ENCODE measurements around the gene VSTM2B. TPM values are rescaled to one million over a fixed set of nuclear protein-coding genes. Genes with fewer than 3 reads are reported as not detected.
"Not testable (repeated sequence)": the region's sequence is repeated elsewhere in the genome, so short reads cannot be mapped to it uniquely, and the experiment has no call there.

Gene VSTM2B
- total RNA-seq, 2 experiments from 2014 or later: not detected

- ChIA-PET CTCF (no interaction called here), POLR2A (no interaction called here)
Measured at GRCh38 chr19:29542327-29542726, 16.5 kb downstream of the VSTM2B start.

DNA sequence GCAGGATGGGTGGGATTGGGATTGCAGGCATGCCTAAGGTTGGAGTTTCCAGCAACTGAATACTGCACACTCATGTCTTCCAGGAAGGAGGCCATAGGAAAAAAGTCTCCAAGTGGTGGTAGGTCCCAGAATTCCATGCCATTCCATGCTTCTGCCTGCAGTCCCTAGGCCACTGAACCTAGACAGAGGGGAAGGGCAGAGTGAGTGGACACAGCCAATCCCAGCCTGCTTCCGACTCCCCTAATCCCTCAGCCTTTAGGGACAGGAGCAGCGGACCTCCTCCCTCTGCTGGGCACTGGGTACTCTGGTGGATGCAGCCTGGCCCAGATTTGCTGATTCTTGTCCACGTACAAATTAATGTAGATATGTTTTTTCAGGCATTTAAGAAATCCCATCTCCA lies 17.0 kb downstream of the VSTM2B start:
- CTCF ChIA-PET: no interaction called here
- POLR2A ChIA-PET: no interaction called here

- CTCF ChIA-PET: no interaction called here
- POLR2A ChIA-PET: no interaction called here
Measured at GRCh38 chr19:29543381-29543780, 17.6 kb downstream of the VSTM2B start.

- CTCF ChIA-PET: no interaction called here
- POLR2A ChIA-PET: no interaction called here
Measured at GRCh38 chr19:29544656-29545360, 19.0 kb downstream of the VSTM2B start.

DNA sequence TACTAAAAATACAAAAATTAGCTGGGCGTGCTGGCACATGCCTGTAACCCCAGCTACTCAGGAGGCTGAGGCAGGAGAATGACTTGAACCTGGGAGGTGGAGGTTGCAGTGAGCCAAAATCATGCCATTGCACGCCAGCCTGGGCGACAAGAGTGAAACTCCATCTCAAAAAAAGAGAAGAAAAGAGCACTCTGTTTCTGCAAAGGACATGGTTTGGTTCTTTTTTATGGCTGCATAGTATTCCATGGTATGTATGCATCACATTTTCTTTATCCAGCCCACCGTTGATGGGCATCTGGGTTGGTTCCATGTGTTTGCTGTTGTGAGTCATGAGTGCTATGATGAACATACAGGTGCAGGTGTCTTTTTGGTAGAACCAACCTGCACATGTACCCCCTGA lies 19.7 kb downstream of the VSTM2B start:
- POLR2A ChIA-PET: interaction anchor here (0.6 kb wide), 1 partner anchor 415 kb away, joined by 5 read pairs; no protein-coding TSS in a partner anchor
- CTCF ChIA-PET: not testable (repeated sequence)

- ChIA-PET CTCF (no interaction called here), POLR2A (interaction anchor here (0.6 kb wide), 1 partner anchor 415 kb away, joined by 5 read pairs; no protein-coding TSS in a partner anchor)
Measured at GRCh38 chr19:29545866-29546582, 20.2 kb downstream of the VSTM2B start.

- ChIA-PET CTCF (no interaction called here), POLR2A (no interaction called here)
Measured at GRCh38 chr19:29546583-29547190, 20.9 kb downstream of the VSTM2B start.

- ChIA-PET POLR2A (no interaction called here), CTCF (no interaction called here)
Measured at GRCh38 chr19:29547361-29547960, 21.7 kb downstream of the VSTM2B start.

GRCh38 chr19:29547981-29548380 lies 22.2 kb downstream of the VSTM2B start:
- POLR2A ChIA-PET: no interaction called here
- CTCF ChIA-PET: no interaction called here

DNA sequence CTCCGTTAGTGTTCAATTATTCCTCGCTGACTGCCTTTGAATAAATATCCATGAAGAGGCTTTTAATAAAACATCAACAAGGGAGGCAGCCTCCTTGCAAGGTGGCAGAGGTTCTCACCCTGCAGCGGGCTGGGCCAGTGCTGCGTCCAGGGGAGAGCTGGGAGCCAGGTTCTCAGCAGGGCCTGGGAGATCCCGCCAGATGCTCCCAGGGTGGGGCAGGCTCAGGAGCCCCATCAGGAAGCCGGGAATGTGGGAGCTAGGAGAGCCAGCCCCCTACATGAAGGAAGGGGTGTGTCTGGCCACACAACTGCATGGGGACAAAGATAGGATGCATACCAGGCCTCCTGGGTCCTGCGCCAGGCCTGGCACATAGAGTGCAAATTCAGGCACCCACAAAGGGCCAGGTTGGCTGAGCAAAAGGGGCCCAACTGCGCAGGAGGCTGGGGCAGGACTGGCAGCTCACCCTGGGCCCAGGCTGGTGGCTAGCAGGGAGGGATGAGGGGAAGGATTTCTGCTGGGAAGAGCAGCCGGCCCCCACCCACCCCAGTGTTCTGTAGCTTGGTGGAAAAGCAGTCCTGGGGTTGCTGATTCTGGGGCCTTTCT lies 22.8 kb downstream of the VSTM2B start:
- CTCF ChIA-PET: no interaction called here
- POLR2A ChIA-PET: no interaction called here

DNA sequence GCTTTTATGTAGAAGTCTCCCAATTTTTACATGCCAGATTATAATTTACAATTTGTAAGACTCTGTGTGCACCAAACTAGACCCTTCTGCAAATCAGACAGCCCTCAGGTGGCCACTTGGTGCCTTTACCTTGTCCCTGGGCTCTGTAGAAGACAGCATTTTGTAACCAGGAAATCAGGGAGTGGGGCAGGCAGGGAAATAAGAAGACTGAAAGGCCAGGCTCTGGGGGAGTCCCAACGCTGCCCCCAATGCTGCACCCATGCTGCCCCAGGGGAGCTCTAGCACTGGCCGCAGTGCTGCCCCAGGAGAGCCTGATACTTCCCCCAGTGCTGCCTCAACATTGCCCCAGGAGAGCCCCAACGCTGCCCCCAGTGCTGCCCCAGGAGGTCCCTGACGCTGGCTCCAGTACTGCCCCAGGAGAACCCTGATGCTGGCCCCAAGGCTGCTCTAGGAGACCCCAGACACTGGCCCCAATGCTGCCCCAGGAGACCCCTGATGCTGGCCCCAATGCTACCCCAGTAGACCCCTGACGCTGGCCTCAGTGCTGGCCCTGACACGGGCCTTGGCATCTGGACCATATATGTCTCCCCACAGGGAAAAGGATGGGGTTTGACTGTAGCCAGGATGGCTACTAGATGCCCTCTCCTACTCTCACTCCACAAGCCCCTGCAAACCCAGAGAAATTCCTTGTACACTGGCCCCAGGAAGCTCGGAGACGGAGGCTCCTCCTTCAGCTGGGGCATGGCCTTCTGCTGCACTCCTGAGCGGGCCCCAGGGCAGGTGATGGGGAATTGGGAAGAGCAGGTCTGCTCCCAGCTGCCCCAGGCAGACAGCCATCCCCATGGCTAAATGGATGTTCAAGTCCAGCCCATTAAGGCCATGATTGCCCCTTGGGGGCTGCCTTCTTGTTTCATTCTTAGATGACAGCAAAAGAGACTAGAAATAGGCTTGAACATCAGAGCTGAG lies 23.6 kb downstream of the VSTM2B start:
- CTCF ChIA-PET: interaction anchor here (0.6 kb wide), 1 partner anchor 917 kb away, joined by 3 read pairs; no protein-coding TSS in a partner anchor
- POLR2A ChIA-PET: no interaction called here

DNA sequence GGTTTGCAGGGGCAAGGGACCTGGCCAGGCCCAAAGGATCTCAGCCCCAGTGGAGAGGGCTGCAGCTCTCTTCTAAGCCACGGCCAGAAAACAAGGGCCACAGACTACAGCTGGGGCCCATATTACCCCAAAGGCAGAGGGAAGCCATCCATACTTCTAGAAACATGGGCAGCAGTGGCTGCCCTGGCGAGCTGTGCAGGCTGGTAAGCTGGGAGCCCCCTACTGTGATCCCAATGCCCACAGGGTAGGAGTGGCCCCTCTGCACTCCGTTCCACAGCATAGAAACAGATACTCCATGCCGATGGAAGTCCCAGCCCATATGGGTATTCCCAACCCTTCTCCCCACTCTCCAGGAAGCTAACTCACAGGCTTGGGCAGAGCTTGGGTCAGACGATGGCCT lies 25.1 kb downstream of the VSTM2B start:
- ChIA-PET CTCF (no interaction called here), POLR2A (no interaction called here)

- POLR2A ChIA-PET: no interaction called here
- CTCF ChIA-PET: no interaction called here
Measured at GRCh38 chr19:29551774-29552173, 26.0 kb downstream of the VSTM2B start.

- ChIA-PET CTCF (no interaction called here), POLR2A (no interaction called here)
Measured at GRCh38 chr19:29552454-29553280, 26.9 kb downstream of the VSTM2B start.

DNA sequence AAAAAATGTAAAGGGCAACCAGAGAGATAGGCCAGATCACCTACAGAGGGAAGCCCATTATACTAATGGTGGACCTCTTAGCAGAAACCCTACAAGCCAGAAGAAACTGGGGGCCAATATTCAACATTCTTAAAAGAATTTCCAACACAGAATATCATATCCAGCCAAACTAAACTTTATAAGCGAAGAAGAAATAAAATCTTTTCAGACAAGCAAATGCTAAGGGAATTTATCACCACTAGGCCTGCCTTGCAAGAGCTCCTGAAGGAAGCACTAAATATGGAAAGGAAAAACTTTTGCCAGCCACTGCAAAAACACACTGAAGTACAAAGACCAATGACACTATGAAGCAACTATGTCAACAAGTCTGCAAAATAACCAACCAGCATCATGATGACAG lies 28.4 kb downstream of the VSTM2B start:
- ChIA-PET POLR2A (no interaction called here), CTCF (no interaction called here)

GRCh38 chr19:29559110-29559509 lies 33.3 kb downstream of the VSTM2B start:
- POLR2A ChIA-PET, CTCF ChIA-PET: not testable (repeated sequence)

DNA sequence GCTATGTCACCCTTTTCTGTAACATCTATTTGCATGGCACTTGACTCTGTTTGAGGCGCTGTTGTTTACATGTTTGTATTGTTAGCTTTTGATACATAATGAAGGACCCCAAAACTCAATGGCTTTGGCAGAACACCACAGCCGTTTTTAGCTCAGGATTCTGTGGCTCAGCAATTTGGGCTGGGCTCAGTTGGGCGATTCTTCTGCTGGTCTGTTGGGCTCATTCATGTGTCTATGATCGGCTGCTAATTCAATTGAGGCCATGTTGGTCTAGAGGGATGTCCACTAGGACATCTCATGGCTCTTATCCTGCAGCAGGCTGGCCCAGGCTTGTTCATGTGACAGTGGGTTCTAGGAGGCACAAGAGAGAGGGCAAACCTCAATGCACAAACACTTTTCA lies 33.9 kb downstream of the VSTM2B start:
- POLR2A ChIA-PET: no interaction called here
- CTCF ChIA-PET: no interaction called here

- ChIA-PET CTCF (no interaction called here), POLR2A (no interaction called here)
Measured at GRCh38 chr19:29560313-29561075, 34.7 kb downstream of the VSTM2B start.
